ENCODE data around the gene CYP24A1. TPM values are rescaled to one million over a fixed set of nuclear protein-coding genes. Genes with fewer than 3 reads are reported as not detected.

The CYP24A1 gene
- total and polyA plus RNA-seq, 8 donors = 0.64 to 3.4 TPM; not detected in 6

DNA sequence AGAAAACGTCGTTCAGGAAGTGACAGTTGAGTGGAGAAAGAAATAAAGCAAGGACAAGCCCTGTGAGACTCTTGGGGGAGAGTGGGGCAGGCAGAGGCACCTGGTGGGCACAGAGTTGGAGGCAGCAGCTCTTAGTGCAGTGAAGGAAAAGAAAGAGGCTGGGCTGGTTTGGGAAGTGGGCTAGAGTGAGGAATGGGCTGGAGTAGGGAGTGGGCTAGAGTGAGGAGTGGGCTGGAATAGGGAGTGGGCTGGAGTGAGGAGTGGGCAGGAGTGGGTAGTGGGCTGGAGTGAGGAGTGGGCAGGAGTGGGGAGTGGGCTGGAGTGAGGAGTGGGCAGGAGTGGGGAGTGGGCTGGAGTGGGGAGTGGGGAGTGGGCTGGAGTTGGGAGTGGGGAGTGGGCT is 59.7 kb downstream of the CYP24A1 start:
- H3K9me3 ChIP-seq = no peaks in the 10 kb centered on the region
- peaks cover 0 to 15% of the 10 kb centered on the region in 2 donors for H3K4me1 ChIP-seq
- TF ChIP-seq, protein P1, sequence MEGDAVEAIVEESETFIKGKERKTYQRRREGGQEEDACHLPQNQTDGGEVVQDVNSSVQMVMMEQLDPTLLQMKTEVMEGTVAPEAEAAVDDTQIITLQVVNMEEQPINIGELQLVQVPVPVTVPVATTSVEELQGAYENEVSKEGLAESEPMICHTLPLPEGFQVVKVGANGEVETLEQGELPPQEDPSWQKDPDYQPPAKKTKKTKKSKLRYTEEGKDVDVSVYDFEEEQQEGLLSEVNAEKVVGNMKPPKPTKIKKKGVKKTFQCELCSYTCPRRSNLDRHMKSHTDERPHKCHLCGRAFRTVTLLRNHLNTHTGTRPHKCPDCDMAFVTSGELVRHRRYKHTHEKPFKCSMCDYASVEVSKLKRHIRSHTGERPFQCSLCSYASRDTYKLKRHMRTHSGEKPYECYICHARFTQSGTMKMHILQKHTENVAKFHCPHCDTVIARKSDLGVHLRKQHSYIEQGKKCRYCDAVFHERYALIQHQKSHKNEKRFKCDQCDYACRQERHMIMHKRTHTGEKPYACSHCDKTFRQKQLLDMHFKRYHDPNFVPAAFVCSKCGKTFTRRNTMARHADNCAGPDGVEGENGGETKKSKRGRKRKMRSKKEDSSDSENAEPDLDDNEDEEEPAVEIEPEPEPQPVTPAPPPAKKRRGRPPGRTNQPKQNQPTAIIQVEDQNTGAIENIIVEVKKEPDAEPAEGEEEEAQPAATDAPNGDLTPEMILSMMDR (IDR thresholded peaks at IDR 0.05) = no peak
- ATAC-seq (no peak), DNase-seq (no peak)
- H3K36me3 ChIP-seq = no peaks in the 10 kb centered on the region
- intact Hi-C loops (cut with DNase I) = no loop called here
- H3K27me3 ChIP-seq = no peaks in the 10 kb centered on the region
- H3K27ac ChIP-seq = no peak overlapping the region
- H3K4me3 ChIP-seq = no peak overlapping the region

DNA sequence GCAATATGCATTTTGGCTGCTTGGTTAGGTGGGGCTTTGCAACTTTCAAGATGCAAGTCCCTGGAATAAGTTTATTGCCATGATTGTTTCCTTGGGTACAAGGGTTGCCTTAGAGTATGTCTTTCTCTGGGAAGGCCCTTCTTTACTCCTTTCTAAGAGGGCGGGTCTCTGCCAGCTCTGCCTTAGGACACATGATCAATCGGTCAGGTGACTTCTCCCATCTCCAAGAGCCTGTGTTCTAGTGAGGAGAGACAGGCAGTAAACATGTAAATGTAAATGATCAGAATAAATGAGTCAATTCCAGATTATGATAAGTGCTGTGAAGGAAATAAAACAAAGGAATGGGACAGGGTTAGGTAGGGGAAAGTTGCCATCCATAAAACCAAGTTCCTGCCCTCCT is 60.2 kb downstream of the CYP24A1 start:
- DNase-seq (no peak), ATAC-seq (no peak)
- TF ChIP-seq, protein P1 (IDR thresholded peaks at IDR 0.05) = no peak
- Histone ChIP-seq H3K4me3 (no peak overlapping the region), H3K27me3 (no peaks in the 10 kb centered on the region), H3K27ac (no peak overlapping the region), H3K9me3 (no peaks in the 10 kb centered on the region), H3K4me1 (peaks cover 0 to 15% of the 10 kb centered on the region in 2 donors), H3K36me3 (no peaks in the 10 kb centered on the region)
- intact Hi-C loops (cut with DNase I) = no loop called here

DNA sequence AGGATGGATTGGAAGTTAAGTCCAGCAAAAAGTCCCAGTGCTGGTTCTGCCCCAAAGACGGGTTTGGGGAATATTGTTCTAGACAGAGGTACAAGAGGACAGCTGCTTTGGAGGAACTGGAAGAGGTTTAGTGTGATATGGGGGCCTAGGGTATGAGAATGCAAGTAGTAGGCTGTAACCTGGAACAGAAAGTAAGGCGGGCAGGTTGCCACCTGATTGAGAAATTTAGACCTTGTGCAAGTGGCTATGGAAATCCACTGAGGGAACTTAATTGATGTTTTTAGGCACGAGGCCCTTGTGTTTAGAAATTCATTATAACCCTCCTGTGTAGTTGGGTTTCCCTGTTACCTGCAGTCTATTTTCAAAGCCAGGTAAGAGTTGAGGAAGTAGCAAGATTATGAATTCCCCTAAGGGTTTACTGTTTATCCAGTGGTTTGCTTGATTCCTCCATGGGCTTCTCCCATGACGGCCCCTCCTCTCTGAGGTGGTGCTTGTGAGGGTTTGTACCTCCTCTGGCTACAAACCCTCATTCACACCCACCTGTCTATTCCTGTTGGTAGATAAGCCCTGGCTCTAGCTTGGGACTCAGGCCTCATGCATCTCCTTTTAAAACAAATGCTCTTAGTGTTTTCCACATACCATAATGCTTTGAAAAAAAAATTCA is 61.4 kb downstream of the CYP24A1 start:
- ATAC-seq (peak; percentile 33), DNase-seq (no peak)
- peaks cover 0 to 15% of the 10 kb centered on the region in 2 donors for H3K4me1 ChIP-seq
- H3K27ac ChIP-seq = no peak overlapping the region
- H3K36me3 ChIP-seq = no peaks in the 10 kb centered on the region
- H3K27me3 ChIP-seq = no peaks in the 10 kb centered on the region
- TF ChIP-seq, protein P1 (IDR thresholded peaks at IDR 0.05) = no peak
- no peaks in the 10 kb centered on the region for H3K9me3 ChIP-seq
- H3K4me3 ChIP-seq = no peak overlapping the region
- intact Hi-C loops (cut with DNase I) = no loop called here

DNA sequence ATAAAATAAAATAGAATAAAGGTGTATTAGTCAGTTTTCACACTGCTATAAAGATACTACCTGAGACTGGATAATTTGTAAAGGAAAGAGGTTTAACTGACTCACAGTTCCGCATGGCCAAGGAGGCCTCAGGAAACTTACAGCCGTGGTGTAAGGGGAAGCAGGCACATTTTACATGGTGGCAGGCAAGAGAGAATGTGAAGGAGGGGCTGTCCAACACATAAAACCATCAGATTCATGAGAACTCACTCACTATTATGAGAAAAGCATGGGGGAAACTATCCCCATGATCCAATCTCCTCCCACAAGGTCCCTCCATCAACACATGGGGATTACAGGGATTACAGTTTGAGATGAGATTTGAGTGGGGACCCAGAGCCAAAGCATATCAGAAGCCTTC is 62.3 kb downstream of the CYP24A1 start:
- ATAC-seq = no peak
- H3K27ac ChIP-seq = no peak overlapping the region
- TF ChIP-seq, protein P1 (IDR thresholded peaks at IDR 0.05) = no peak
- no peak overlapping the region for H3K4me3 ChIP-seq
- H3K9me3 ChIP-seq = no peaks in the 10 kb centered on the region
- intact Hi-C loops (cut with DNase I) = no loop called here
- H3K27me3 ChIP-seq = no peaks in the 10 kb centered on the region
- DNase-seq = no peak
- H3K4me1 ChIP-seq = peaks cover 0 to 15% of the 10 kb centered on the region in 2 donors
- H3K36me3 ChIP-seq = no peaks in the 10 kb centered on the region

DNA sequence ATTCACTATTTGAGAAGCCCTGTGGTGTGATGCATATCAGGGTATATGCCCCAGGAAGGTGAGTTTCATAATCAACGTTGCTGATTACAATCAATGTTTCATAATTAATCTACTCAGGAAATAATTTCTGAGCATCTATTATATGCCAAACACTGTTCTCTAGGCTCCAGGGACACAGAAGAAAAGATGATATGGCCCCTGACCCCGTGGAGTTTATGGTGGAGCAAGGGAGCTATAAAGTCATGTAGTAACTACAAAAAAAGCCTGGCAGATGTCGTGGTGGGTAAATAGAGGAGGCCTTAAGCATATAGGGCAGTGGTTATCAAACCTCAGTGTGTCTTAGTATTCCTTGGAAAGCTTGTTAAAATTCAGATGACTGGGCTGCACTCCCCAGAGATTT is 63.3 kb downstream of the CYP24A1 start:
- TF ChIP-seq, protein P1 (IDR thresholded peaks at IDR 0.05) = no peak
- no peak for DNase-seq
- Histone ChIP-seq H3K4me3 (no peak overlapping the region), H3K9me3 (no peaks in the 10 kb centered on the region), H3K27me3 (no peaks in the 10 kb centered on the region), H3K27ac (no peak overlapping the region), H3K36me3 (no peaks in the 10 kb centered on the region), H3K4me1 (peaks cover 0 to 13% of the 10 kb centered on the region in 2 donors)
- no peak for ATAC-seq
- intact Hi-C loops (cut with DNase I) = no loop called here
